Neural cell (in vitro differentiated cells): ENCODE data around the gene TEX14.

ENCODE experiments used
- MXI1 ChIP-seq: fragments of 450-650 bp; conservative IDR thresholded peaks from 2 replicates; pipeline ENCODE4 v1.6.1; 2014; ENCODE audit warnings: antibody characterized with exemption, mild to moderate bottlenecking; ENCODE audit not compliant: poor library complexity, severe bottlenecking
- TF ChIP-seq, protein P1 (sequence below): fragments of 450-650 bp; IDR thresholded peaks from 2 replicates; pipeline ENCODE4 v1.5.1; 2014; ENCODE audit warnings: antibody characterized with exemption, mild to moderate bottlenecking, moderate library complexity; ENCODE audit not compliant: poor library complexity, severe bottlenecking

DNA sequence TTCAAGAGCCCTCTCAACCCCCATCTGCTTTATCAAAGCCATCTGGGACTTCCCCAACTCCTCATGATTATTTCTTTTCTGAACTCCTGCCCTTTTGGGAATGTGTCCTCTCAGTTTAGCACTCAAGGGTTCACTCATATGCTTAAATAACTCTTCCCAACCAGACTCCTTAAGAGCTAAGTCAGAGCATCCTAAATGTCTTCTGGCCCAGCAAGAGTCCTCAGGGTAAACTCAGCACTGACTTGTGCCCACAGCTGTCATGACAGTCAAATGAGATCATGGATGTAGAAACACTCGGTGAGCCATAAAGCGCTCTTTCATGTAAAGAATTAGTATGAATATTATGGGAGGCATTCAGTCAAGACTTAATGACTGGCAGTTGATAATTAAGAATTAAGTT is 85.9 kb downstream of the TEX14 start:
- TF ChIP-seq, protein P1, sequence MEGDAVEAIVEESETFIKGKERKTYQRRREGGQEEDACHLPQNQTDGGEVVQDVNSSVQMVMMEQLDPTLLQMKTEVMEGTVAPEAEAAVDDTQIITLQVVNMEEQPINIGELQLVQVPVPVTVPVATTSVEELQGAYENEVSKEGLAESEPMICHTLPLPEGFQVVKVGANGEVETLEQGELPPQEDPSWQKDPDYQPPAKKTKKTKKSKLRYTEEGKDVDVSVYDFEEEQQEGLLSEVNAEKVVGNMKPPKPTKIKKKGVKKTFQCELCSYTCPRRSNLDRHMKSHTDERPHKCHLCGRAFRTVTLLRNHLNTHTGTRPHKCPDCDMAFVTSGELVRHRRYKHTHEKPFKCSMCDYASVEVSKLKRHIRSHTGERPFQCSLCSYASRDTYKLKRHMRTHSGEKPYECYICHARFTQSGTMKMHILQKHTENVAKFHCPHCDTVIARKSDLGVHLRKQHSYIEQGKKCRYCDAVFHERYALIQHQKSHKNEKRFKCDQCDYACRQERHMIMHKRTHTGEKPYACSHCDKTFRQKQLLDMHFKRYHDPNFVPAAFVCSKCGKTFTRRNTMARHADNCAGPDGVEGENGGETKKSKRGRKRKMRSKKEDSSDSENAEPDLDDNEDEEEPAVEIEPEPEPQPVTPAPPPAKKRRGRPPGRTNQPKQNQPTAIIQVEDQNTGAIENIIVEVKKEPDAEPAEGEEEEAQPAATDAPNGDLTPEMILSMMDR = no peak
- no peak for TF ChIP-seq MXI1
